D721Med (cell line): Measurements from ENCODE around the gene RAD51D.

Experiments
- DNase-seq: peaks from one replicate; pipeline ENCODE4 v3.0.0; 2011; ENCODE audit warnings: low spot score; ENCODE audit not compliant: insufficient read length
- FAIRE-seq: peaks from 2 replicates; lab custom pipeline; 2011; peaks lifted over from hg19 to GRCh38; lab: Jason Lieb, UNC
- TF ChIP-seq, protein P1 (sequence below): IDR thresholded peaks from 2 replicates; pipeline ENCODE4 v1.5.1; 2012; ENCODE audit warnings: mild to moderate bottlenecking, control low read depth; ENCODE audit not compliant: insufficient read depth; ENCODE audit errors: missing control alignments

The RAD51D gene

DNA sequence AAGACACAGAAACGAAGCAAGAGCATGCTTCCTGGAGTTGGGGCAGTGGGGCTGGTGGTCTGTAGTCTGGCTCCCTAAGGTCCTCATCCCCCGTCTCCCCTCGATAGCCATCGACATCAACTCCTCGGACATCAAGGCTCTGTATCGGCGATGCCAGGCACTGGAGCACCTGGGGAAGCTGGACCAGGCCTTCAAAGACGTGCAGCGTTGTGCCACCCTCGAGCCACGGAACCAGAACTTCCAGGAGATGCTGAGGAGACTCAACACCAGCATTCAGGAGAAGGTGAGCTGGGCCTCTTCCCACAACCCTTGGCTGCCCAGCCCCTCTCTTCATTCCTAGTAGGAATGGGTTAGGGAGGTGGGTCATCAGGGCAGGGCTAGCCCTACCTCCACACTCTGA is 30.3 kb upstream of the RAD51D start:
- DNase-seq (no peak), FAIRE-seq (no peak)
- TF ChIP-seq, protein P1, sequence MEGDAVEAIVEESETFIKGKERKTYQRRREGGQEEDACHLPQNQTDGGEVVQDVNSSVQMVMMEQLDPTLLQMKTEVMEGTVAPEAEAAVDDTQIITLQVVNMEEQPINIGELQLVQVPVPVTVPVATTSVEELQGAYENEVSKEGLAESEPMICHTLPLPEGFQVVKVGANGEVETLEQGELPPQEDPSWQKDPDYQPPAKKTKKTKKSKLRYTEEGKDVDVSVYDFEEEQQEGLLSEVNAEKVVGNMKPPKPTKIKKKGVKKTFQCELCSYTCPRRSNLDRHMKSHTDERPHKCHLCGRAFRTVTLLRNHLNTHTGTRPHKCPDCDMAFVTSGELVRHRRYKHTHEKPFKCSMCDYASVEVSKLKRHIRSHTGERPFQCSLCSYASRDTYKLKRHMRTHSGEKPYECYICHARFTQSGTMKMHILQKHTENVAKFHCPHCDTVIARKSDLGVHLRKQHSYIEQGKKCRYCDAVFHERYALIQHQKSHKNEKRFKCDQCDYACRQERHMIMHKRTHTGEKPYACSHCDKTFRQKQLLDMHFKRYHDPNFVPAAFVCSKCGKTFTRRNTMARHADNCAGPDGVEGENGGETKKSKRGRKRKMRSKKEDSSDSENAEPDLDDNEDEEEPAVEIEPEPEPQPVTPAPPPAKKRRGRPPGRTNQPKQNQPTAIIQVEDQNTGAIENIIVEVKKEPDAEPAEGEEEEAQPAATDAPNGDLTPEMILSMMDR: no peak

DNA sequence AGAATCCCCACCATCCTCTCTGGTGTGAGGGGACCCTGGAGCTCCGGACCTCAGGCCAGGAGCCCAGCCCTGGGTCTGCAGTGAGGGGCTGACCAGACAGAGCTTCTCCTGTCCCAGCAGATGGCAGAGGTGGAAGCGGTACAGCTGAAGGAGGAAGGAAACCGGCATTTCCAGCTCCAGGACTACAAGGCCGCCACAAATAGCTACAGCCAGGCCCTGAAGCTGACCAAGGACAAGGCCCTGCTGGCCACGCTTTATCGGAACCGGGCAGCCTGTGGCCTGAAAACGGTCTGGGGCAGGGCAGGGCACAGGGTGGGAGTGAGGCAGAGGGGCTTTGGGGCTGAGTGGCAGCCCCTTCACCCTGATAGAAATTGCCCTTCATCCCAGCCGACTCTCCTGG is 28.5 kb upstream of the RAD51D start:
- no peak for FAIRE-seq
- TF ChIP-seq, protein P1: no peak
- DNase-seq: no peak

DNA sequence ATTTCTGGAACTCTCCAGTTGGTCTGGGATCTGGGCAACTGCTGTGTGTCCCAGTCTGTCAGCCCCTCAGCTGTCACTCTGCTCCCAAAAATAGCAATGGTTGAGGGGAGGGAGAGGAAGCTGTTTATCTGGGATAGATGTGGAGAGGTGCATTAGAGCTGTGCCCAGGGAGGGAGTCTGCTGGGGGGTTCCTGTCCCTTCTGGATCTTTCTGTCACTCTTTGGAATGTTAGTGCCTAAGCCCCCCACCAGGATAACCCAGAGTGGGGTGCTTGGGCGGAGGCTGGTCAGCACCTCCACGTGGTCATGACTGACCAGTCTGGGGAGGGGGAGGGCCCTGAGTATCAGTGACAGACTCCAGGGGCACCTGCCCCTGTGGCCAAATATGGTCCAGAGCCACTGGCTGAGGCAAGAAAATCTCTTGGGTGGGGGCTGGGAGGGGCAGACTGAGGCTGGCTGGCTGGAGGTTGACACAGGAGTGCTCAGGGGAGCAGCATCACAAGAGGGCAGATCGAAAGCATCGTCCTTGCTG is 27.8 kb upstream of the RAD51D start, which contains the start of gene UNC45B:
TSS of gene UNC45B (plus strand) at position 443 of the 531 bp plus-strand sequence. CDS start 447 bp downstream, outside the sequence.
- FAIRE-seq (no peak), DNase-seq (no peak)
- TF ChIP-seq, protein P1: no peak

DNA sequence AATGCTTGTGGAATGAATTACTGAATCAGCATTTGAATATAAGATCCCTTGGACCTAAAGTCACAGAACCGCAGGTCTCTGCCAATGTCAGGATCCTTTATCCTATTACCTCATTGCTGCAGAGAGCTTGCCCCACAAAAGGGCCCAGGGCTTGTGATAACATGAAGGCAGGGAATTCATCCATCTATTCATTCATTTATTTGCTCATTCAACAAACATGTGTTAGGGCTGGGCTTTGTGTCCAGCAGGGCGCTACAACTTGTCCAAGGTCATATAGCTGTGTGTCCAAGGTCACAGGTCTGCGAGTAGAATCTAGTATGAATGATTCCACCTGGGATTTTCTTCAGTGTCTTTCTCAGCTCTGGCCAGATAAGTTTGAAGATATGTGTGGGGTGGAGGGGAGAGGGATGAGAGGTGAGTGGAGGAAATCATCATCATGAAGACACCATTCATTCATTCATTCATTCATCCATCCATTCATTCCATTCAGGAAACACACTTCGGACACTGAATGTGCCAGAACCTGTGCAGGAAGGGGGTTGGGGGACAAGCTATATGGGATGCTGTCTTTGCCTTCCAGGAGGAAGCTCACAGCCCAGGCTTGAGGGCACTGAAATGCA is 26.7 kb upstream of the RAD51D start:
- no peak for DNase-seq
- TF ChIP-seq, protein P1: no peak
- FAIRE-seq: no peak

DNA sequence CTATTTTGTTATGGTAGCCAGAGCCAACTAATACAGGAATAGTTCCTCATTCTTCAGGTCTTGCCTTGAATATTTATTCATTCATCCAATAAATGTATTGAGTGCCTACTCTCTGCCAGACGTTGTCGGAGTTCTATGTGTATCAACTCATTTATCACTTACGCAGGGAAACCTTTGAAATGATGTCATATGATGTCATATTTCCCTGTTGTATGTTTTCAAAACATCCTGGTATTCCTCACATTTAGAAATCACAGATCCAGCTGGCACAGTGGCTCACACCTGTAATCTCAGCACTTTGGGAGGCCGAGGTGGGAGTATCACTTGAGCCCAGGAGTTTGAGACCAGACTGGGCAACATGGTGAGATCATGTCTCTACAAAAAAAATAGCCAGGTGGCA is 25.2 kb upstream of the RAD51D start:
- TF ChIP-seq, protein P1: no peak
- FAIRE-seq (no peak), DNase-seq (no peak)

DNA sequence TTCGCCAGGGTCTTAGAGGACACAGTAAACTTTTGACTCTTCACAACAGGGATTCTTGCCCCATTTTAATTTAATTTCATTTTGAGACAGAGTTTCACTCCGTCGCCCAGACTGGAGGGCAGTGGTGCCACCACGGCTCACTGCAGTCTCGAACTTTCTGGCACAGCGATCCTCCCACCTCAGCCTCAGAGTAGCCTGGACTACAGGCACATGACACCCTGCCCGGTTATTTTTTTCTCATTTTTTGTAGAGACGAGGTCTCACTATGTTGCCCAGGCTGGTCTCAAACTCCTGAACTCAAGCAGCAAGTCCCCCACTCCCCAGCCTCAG is 22.8 kb upstream of the RAD51D start:
- no peak for FAIRE-seq
- TF ChIP-seq, protein P1: no peak
- no peak for DNase-seq
